Neural crest cell (in vitro differentiated cells): ENCODE results near the gene TYSND1. TPM values are rescaled to one million over a fixed set of nuclear protein-coding genes. Genes with fewer than 3 reads are reported as not detected.
A peak's percentile ranks its signal among the peaks of the same experiment; 100 is the strongest.

Experiments used
- DNase-seq: peaks from one replicate; pipeline ENCODE4 v3.0.0; 2021; ENCODE audit warnings: low read depth, mixed read lengths, low spot score
- H3K27ac Mint-ChIP-seq: one replicate; pipeline ENCODE4 v1.8.0; 2021; ENCODE audit warnings: mild to moderate bottlenecking, mixed read lengths; ENCODE audit not compliant: unreplicated experiment
- H3K27me3 Mint-ChIP-seq: 2 replicates; pipeline ENCODE4 v1.8.0; 2021; ENCODE audit warnings: low read depth, mild to moderate bottlenecking, mixed read lengths
- H3K36me3 Mint-ChIP-seq: 2 replicates; pipeline ENCODE4 v1.8.0; 2021; ENCODE audit warnings: low read depth, mild to moderate bottlenecking, mixed read lengths
- H3K4me1 Mint-ChIP-seq: 2 replicates; pipeline ENCODE4 v1.8.0; 2021; ENCODE audit warnings: mixed read lengths
- H3K4me3 Mint-ChIP-seq: one replicate; pipeline ENCODE4 v1.8.0; 2021; ENCODE audit warnings: mild to moderate bottlenecking, mixed read lengths
- H3K9me3 Mint-ChIP-seq: 2 replicates; pipeline ENCODE4 v1.8.0; 2021; ENCODE audit warnings: mixed read lengths
- CTCF ChIP-seq: fragments of 200-600 bp; sonication (generic); conservative IDR thresholded peaks from 2 replicates; pipeline ENCODE4 v1.5.0; 2021; ENCODE audit warnings: antibody characterized with exemption, mild to moderate bottlenecking
- total RNA-seq: library from RNA; stranded (reverse); gene quantifications from 2 replicates; pipeline ENCODE4 v1.2.1, GENCODE V29; 2021

Gene TYSND1
- total RNA-seq, 1 donor from 2014 or later = 17.6 TPM

DNA sequence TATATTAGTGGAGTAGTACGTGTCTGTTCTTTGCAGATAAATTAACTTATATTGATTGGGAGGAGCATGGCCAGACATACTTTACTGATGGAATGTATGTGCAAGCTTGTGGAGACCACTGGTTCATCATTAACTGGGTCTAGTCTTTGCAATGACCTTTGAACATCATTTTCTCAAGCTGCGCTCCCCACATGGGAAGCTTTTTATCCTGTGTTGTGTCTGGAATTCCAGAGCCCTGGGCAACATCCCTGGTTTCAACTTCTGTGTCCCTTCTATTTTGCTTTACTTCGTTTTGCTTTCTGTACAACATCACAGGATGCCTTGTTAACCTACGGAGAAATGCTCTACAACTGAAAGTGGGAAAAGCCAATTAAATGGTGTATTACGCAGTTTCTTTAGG, 55.5 kb downstream of the TYSND1 start:
- Mint-ChIP-seq H3K36me3 (peaks cover 9% of the 10 kb centered on the region), H3K9me3 (no peaks in the 10 kb centered on the region), H3K27me3 (no peaks in the 10 kb centered on the region), H3K4me3 (no peak overlapping the region), H3K4me1 (no peaks in the 10 kb centered on the region), H3K27ac (no peak overlapping the region)
- no peak for TF ChIP-seq CTCF
- DNase-seq = no peak

DNA sequence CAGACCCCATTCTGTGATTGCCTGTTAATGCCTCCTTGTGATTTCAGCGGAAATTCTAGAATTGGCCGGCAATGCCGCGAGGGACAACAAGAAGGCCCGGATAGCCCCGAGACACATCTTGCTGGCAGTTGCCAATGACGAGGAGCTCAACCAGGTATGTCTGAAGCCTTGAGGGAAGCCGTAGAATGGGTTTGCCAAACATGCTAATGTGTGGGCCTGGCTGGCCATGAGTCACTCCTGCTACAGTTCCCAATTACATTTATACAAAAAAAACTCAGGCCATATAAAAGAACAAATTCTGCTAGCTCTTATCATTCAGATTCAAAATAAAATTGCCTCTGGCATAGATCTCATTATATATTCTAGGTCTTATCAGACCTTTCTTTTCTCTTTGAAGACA, 56.5 kb downstream of the TYSND1 start:
- Mint-ChIP-seq H3K27me3 (no peaks in the 10 kb centered on the region), H3K27ac (no peak overlapping the region), H3K36me3 (peaks cover 9% of the 10 kb centered on the region), H3K4me3 (no peak overlapping the region), H3K9me3 (no peaks in the 10 kb centered on the region), H3K4me1 (no peaks in the 10 kb centered on the region)
- DNase-seq = no peak
- no peak for TF ChIP-seq CTCF

GRCh38 chr10:70088308-70088698, 58.2 kb downstream of the TYSND1 start:
- Mint-ChIP-seq H3K9me3 (no peaks in the 10 kb centered on the region), H3K36me3 (peaks cover 11% of the 10 kb centered on the region), H3K27ac (peak overlapping the region; percentile 66), H3K4me1 (no peaks in the 10 kb centered on the region), H3K27me3 (no peaks in the 10 kb centered on the region), H3K4me3 (no peak overlapping the region)
- no peak for DNase-seq
- no peak for TF ChIP-seq CTCF

Other genes with a start within 250 kb of the TYSND1 start
- gene MACROH2A2, start 93.9 kb downstream of the TYSND1 start, total RNA-seq = 149 and 155 TPM in 2 replicates
- 2.8 TPM in 2 replicates for gene AIFM2, start 13.9 kb downstream of the TYSND1 start, total RNA-seq
- gene SAR1A, start 23.8 kb upstream of the TYSND1 start, total RNA-seq = 120 and 124 TPM in 2 replicates
- 174 and 179 TPM in 2 replicates for gene PPA1, start 86.7 kb upstream of the TYSND1 start, total RNA-seq
- not detected in 2 replicates for gene NPFFR1, start 137.3 kb upstream of the TYSND1 start, total RNA-seq
- gene LRRC20, start 235.9 kb upstream of the TYSND1 start, total RNA-seq = 24.9 and 25.8 TPM in 2 replicates